ENCODE measurements around the gene LAMC3. TPM values are rescaled to one million over a fixed set of nuclear protein-coding genes. Genes with fewer than 3 reads are reported as not detected.

The LAMC3 gene
- total RNA-seq, 1 donor = not detected

DNA sequence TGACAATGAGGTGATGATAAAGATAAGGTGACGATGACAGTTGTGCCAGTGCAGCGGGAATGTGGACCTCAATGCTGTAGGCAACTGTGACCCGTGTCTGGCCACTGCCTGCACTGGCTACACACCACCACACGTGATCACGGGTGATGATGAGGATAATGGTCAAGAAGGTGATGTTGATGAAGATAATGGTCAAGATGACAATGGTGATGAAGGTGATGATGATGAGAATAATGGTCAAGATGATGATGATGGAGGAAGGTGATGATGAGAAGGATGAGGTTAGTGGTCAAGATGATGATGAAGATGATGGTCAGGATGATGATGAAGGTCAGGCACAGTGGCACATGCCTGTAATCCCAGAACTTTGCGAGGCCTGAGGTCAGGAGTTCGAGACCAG is 56.6 kb downstream of the LAMC3 start:
- DNase-seq (ENCODE audit: low read depth) = no peak

DNA sequence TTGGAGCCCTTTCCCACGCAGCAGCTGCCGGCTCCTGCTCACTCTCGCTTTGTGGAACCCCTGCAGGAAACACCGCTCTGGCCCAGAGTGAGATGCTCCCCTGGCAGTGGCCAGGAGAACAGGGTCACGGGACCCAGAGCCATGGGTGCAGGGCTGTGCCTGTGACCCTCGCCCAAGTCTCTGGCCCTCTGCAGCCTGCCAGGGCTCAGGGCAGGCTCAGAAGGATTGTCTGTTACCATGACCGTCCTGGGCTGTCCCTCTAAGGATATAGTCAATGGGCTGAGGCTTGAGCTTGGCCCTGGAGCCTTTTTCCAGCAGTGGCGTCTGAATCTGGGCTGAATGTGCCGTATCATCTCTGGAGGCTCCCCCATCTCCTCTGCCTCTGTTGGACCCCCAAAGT is 58.7 kb downstream of the LAMC3 start:
- TF ChIP-seq, protein P1, sequence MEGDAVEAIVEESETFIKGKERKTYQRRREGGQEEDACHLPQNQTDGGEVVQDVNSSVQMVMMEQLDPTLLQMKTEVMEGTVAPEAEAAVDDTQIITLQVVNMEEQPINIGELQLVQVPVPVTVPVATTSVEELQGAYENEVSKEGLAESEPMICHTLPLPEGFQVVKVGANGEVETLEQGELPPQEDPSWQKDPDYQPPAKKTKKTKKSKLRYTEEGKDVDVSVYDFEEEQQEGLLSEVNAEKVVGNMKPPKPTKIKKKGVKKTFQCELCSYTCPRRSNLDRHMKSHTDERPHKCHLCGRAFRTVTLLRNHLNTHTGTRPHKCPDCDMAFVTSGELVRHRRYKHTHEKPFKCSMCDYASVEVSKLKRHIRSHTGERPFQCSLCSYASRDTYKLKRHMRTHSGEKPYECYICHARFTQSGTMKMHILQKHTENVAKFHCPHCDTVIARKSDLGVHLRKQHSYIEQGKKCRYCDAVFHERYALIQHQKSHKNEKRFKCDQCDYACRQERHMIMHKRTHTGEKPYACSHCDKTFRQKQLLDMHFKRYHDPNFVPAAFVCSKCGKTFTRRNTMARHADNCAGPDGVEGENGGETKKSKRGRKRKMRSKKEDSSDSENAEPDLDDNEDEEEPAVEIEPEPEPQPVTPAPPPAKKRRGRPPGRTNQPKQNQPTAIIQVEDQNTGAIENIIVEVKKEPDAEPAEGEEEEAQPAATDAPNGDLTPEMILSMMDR (IDR thresholded peaks at IDR 0.05; ENCODE audit: insufficient read depth, low read length) = no peak
- no peak overlapping the region for H3K4me3 ChIP-seq (ENCODE audit: low read depth, low read length)
- no peak for DNase-seq (ENCODE audit: low read depth)

More for the DNA sequence above, 56.6 kb downstream of the LAMC3 start:
- TF ChIP-seq, protein P1 (IDR thresholded peaks at IDR 0.05; ENCODE audit: insufficient read depth, low read length) = no peak
- no peak overlapping the region for H3K4me3 ChIP-seq (ENCODE audit: low read depth, low read length)

DNA sequence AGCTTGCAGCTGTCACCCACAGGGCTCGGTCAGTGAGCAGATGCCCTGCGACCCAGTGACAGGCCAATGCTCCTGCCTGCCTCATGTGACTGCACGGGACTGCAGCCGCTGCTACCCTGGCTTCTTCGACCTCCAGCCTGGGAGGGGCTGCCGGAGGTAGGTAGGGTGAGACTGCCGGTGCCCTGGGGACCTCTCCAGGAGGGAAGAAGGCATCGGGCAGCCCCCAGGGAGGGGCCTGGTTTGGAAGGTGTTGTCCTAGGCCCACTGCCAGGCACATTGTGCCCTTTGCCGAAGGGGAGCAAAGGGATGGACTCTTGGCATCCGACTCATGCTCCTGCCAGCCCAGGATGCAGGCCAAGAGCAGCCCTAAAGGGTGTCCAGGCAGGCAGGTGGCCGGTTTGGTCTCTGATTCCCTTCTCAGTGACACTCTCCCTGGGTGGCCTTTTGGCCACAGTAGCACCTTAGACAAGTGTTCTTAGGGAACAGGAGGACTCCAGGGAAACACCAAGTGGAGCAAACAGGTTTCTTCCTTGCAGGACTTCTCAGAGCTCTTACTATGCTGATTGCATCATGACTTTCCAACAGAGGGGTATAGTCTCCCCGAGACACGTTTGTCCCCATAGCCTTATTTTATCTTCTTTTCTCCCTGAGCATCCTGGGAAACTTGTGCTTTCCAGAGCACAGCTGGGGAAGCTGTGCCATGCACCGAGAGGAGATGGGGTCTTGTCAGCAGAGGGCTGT is 59.3 kb downstream of the LAMC3 start:
- H3K4me3 ChIP-seq (ENCODE audit: low read depth, low read length) = no peak overlapping the region
- TF ChIP-seq, protein P1 (IDR thresholded peaks at IDR 0.05; ENCODE audit: insufficient read depth, low read length) = no peak
- DNase-seq (ENCODE audit: low read depth) = no peak

DNA sequence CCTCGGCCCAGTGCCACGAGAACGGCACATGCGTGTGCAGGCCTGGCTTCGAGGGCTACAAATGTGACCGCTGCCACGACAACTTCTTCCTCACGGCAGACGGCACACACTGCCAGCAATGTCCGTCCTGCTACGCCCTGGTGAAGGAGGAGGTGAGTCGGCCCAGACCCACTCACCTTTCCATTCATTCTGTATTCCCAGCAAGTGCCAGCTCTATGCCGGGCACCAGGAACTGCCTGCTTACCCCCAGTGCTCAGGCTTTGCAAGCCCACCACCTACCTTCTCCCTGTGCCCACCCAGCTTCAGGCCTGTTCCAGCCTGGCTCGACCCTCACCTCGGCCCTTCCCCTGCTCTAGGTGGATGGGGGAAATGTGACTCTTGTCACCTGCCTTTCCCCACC is 60.7 kb downstream of the LAMC3 start:
- H3K4me3 ChIP-seq (ENCODE audit: low read depth, low read length) = no peak overlapping the region
- DNase-seq (ENCODE audit: low read depth) = no peak
- TF ChIP-seq, protein P1 (IDR thresholded peaks at IDR 0.05; ENCODE audit: insufficient read depth, low read length) = no peak

DNA sequence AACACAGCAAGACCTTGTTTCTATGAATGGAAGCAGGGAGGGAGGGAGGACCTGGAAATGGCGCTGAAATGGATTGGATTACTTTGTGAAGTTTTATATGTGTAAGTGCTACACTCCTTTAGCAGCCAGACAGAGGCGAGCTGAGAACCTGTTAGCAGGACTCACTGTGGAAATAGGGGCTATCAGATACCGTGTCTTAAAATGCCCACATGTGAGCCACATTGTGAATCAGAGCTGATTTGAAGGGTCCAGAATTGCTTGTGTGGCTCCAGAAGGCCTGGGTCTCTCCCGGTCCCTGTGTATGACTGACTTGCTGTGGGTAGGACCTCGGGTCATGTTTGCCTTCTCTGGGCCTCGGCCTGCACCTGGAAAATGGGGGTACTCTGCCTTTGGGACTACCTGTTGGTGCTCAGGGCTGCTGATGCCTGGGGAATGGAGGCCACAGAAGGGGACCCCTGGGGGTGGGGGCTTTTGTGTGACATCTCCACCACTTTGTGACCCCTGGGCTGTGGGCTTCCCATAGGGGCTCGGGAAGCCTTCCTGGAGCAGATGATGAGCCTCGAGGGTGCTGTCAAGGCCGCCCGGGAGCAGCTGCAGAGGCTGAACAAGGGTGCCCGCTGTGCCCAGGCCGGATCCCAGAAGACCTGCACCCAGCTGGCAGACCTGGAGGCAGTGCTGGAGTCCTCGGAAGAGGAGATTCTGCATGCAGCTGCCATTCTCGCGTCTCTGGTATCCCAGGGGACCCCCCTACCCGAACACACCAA is 63.3 kb downstream of the LAMC3 start:
- no peak for DNase-seq (ENCODE audit: low read depth)
- TF ChIP-seq, protein P1 (IDR thresholded peaks at IDR 0.05; ENCODE audit: insufficient read depth, low read length) = no peak
- H3K4me3 ChIP-seq (ENCODE audit: low read depth, low read length) = no peak overlapping the region

DNA sequence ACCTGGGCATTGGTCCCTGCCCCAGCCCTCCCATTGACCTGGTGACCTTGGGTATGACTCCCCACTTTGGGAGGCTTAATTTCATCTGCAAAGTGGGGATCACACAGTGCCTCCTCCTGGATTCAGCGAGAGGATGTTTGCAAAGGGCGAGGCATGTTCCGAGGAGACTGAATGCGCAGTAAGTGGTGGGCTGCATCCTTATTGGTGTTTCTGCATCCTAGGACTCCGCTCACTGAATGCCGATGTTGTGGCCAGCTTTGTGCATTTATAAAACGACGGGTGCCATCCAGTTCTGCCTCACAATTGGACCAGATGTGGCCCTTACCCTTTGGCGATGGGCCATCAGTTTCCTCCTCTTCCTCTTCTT is 63.9 kb downstream of the LAMC3 start:
- TF ChIP-seq, protein P1 (IDR thresholded peaks at IDR 0.05; ENCODE audit: insufficient read depth, low read length) = no peak
- no peak overlapping the region for H3K4me3 ChIP-seq (ENCODE audit: low read depth, low read length)
- no peak for DNase-seq (ENCODE audit: low read depth)
